Measurements from ENCODE around the gene ANKS1B.
A peak's percentile ranks its signal among the peaks of the same experiment; 100 is the strongest.
"Not testable (repeated sequence)": the region's sequence is repeated elsewhere in the genome, so short reads cannot be mapped to it uniquely, and the experiment has no call there.

Gene ANKS1B

DNA sequence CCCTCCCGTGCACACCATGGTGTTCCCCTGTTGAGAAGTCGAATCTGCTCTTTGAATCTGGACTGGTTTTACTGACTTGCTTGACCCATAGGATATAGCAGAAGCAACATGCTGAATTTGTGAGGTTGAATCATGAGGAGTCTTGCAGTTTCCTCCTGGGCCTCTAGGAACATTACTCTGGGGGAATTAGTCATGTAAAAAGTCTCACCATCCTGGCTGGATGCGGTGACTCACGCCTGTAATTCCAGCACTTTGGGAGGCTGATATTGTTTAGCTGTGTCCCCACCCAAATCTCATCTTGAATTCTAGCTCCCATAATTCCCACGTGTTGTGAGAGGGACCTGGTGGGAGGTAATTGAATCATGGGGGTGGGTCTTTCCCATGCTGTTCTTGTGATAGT is 1228.9 kb downstream of the ANKS1B start:
- H3K27me3 ChIP-seq (ENCODE audit: control insufficient read depth in 1 of 2, insufficient read depth in 2 of 2, low read length in 2 of 2); H3K9me3 ChIP-seq (ENCODE audit: control insufficient read depth in 2 of 2, low read length in 2 of 2); H3K4me3 ChIP-seq (ENCODE audit: low read length in 2 of 2); H3K9ac ChIP-seq (ENCODE audit: low read length in 2 of 2); H3K4me1 ChIP-seq (ENCODE audit: control insufficient read depth, insufficient read depth, low read length); H3K36me3 ChIP-seq (ENCODE audit: control insufficient read depth in 2 of 2, insufficient read depth in 2 of 2, low read length in 2 of 2); H3K27ac ChIP-seq (ENCODE audit: low read length): not testable (repeated sequence)

DNA sequence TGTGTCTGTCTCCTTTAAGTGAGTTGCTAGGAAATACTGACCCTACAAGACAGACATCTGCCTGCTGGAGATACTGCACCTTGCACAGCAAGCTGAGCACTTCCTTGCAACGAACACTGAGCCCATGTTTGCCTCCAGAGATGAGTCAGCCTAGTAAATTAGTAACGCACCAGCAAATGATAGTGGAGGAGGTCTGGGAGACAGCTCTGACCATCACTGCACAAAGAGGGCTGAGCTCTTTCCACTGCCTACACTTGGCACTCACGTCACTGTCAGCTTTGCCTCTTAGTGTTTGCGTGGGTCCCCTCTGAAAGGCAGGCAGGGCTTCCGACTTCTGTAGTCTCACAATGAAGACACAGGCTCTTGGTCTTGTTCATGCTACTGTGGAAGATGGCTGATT is 1230.6 kb downstream of the ANKS1B start:
- peaks cover 2% of the 10 kb centered on the region for H3K4me1 ChIP-seq (ENCODE audit: control insufficient read depth, insufficient read depth, low read length)
- H3K27ac ChIP-seq (ENCODE audit: low read length): no peak overlapping the region

DNA sequence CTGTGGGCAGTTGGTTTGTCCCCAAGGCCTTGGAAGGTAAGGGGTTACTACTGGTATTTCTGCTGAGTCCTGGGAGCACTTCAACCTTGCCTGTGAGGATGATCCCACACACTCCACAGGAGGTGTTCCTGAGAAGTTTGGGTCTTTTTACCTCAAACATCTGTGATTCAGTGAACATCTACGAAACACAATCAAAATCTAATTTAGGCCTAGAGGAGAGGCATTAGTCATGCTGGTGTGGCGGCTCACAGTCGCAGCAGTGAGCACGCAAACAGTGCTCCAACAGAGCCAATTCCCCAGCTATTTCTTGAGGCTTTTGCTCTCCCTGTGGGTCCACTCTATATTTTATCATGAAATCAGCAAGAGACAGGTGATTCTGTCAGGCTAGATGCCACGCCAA is 1232.0 kb downstream of the ANKS1B start:
- no peak overlapping the region for H3K4me3 ChIP-seq (ENCODE audit: low read length in 2 of 2)
- no peaks in the 10 kb centered on the region for H3K27me3 ChIP-seq (ENCODE audit: control insufficient read depth in 1 of 2, insufficient read depth in 2 of 2, low read length in 2 of 2)
- no peaks in the 10 kb centered on the region for H3K4me1 ChIP-seq (ENCODE audit: control insufficient read depth, insufficient read depth, low read length)
- peaks cover 3 to 4% of the 10 kb centered on the region in 2 donors for H3K36me3 ChIP-seq (ENCODE audit: control insufficient read depth in 2 of 2, insufficient read depth in 2 of 2, low read length in 2 of 2)
- no peak overlapping the region for H3K27ac ChIP-seq (ENCODE audit: low read length)
- H3K9ac ChIP-seq (ENCODE audit: low read length in 2 of 2): no peak overlapping the region
- H3K9me3 ChIP-seq (ENCODE audit: control insufficient read depth in 2 of 2, low read length in 2 of 2): no peaks in the 10 kb centered on the region

More for the DNA sequence above, 1230.6 kb downstream of the ANKS1B start:
- no peak overlapping the region for H3K4me3 ChIP-seq (ENCODE audit: low read length in 2 of 2)
- no peaks in the 10 kb centered on the region for H3K9me3 ChIP-seq (ENCODE audit: control insufficient read depth in 2 of 2, low read length in 2 of 2)
- peaks cover 3 to 4% of the 10 kb centered on the region in 2 donors for H3K36me3 ChIP-seq (ENCODE audit: control insufficient read depth in 2 of 2, insufficient read depth in 2 of 2, low read length in 2 of 2)
- H3K27me3 ChIP-seq (ENCODE audit: control insufficient read depth in 1 of 2, insufficient read depth in 2 of 2, low read length in 2 of 2): no peaks in the 10 kb centered on the region
- no peak overlapping the region for H3K9ac ChIP-seq (ENCODE audit: low read length in 2 of 2)

GRCh38 chr12:98751580-98752115 is 1233.1 kb downstream of the ANKS1B start:
- no peak overlapping the region for H3K27ac ChIP-seq (ENCODE audit: low read length)
- no peaks in the 10 kb centered on the region for H3K4me1 ChIP-seq (ENCODE audit: control insufficient read depth, insufficient read depth, low read length)
- no peak overlapping the region for H3K4me3 ChIP-seq (ENCODE audit: low read length in 2 of 2)
- H3K9ac ChIP-seq (ENCODE audit: low read length in 2 of 2): no peak overlapping the region
- no peaks in the 10 kb centered on the region for H3K27me3 ChIP-seq (ENCODE audit: control insufficient read depth in 1 of 2, insufficient read depth in 2 of 2, low read length in 2 of 2)
- H3K36me3 ChIP-seq (ENCODE audit: control insufficient read depth in 2 of 2, insufficient read depth in 2 of 2, low read length in 2 of 2): peaks cover 3 to 4% of the 10 kb centered on the region in 2 donors
- H3K9me3 ChIP-seq (ENCODE audit: control insufficient read depth in 2 of 2, low read length in 2 of 2): no peaks in the 10 kb centered on the region

DNA sequence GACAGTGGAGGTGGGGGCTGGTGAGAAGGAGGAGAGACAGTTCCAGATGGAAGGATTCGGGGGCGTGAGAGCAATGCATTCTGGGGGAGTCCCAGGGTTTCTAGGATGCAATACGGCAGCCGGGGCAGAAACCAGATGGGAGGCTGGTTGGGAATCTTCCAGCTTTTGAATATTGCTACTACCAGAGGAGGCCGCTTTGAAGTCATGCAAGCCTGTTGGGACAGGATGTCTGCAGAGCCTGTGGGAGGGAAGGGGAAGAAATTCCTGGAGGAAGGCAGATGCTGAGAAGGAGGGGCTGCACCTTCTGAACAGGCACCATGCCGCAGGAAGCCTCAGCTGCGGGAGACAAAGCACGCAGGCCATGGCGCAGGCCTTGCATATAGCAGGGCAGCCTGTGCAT is 1234.2 kb downstream of the ANKS1B start:
- Histone ChIP-seq H3K27ac (ENCODE audit: low read length) (no peak overlapping the region), H3K4me3 (ENCODE audit: low read length in 2 of 2) (no peak overlapping the region), H3K4me1 (ENCODE audit: control insufficient read depth, insufficient read depth, low read length) (peaks cover 7% of the 10 kb centered on the region), H3K27me3 (ENCODE audit: control insufficient read depth in 1 of 2, insufficient read depth in 2 of 2, low read length in 2 of 2) (no peaks in the 10 kb centered on the region), H3K36me3 (ENCODE audit: control insufficient read depth in 2 of 2, insufficient read depth in 2 of 2, low read length in 2 of 2) (peaks cover 3 to 4% of the 10 kb centered on the region in 2 donors), H3K9me3 (ENCODE audit: control insufficient read depth in 2 of 2, low read length in 2 of 2) (no peaks in the 10 kb centered on the region), H3K9ac (ENCODE audit: low read length in 2 of 2) (no peak overlapping the region)

- Histone ChIP-seq H3K27ac (ENCODE audit: low read length) (no peak overlapping the region), H3K9me3 (ENCODE audit: control insufficient read depth in 2 of 2, low read length in 2 of 2) (no peaks in the 10 kb centered on the region), H3K4me1 (ENCODE audit: control insufficient read depth, insufficient read depth, low read length) (peaks cover 7% of the 10 kb centered on the region), H3K27me3 (ENCODE audit: control insufficient read depth in 1 of 2, insufficient read depth in 2 of 2, low read length in 2 of 2) (no peaks in the 10 kb centered on the region), H3K4me3 (ENCODE audit: low read length in 2 of 2) (no peak overlapping the region), H3K36me3 (ENCODE audit: control insufficient read depth in 2 of 2, insufficient read depth in 2 of 2, low read length in 2 of 2) (no peaks in the 10 kb centered on the region), H3K9ac (ENCODE audit: low read length in 2 of 2) (no peak overlapping the region)
Measured at GRCh38 chr12:98748463-98748862, 1236.3 kb downstream of the ANKS1B start.

GRCh38 chr12:98745578-98746391 is 1239.0 kb downstream of the ANKS1B start:
- H3K9me3 ChIP-seq (ENCODE audit: control insufficient read depth in 2 of 2, low read length in 2 of 2): no peaks in the 10 kb centered on the region
- H3K36me3 ChIP-seq (ENCODE audit: control insufficient read depth in 2 of 2, insufficient read depth in 2 of 2, low read length in 2 of 2): no peaks in the 10 kb centered on the region
- peak overlapping the region; percentile 61 to 71 for H3K4me3 ChIP-seq (ENCODE audit: low read length in 2 of 2)
- no peaks in the 10 kb centered on the region for H3K27me3 ChIP-seq (ENCODE audit: control insufficient read depth in 1 of 2, insufficient read depth in 2 of 2, low read length in 2 of 2)
- H3K27ac ChIP-seq (ENCODE audit: low read length): no peak overlapping the region
- peak overlapping the region; percentile 29 to 47 for H3K9ac ChIP-seq (ENCODE audit: low read length in 2 of 2)
- peaks cover 7% of the 10 kb centered on the region for H3K4me1 ChIP-seq (ENCODE audit: control insufficient read depth, insufficient read depth, low read length)

DNA sequence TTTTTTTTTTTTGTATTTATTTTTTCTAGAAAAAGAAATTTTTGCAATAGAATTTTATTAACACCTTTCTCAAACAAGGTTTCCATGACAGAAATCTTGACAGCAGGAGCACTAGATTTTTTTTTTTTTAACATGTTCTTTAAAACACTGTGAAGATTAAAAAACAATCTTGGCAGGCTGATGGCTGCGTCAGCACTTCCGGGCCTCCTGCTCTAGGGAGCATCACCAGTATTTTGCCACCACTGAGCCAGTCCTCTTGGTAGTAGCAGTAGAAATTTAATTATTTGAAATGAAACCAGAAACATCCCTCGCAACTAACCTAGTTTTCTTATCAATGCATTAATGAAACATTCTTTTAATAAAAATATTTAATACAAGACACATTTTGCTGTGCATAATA is 1240.1 kb downstream of the ANKS1B start:
- H3K9ac ChIP-seq (ENCODE audit: low read length in 2 of 2): no peak overlapping the region
- H3K9me3 ChIP-seq (ENCODE audit: control insufficient read depth in 2 of 2, low read length in 2 of 2): no peaks in the 10 kb centered on the region
- no peaks in the 10 kb centered on the region for H3K27me3 ChIP-seq (ENCODE audit: control insufficient read depth in 1 of 2, insufficient read depth in 2 of 2, low read length in 2 of 2)
- H3K4me3 ChIP-seq (ENCODE audit: low read length in 2 of 2): no peak overlapping the region
- no peak overlapping the region for H3K27ac ChIP-seq (ENCODE audit: low read length)
- H3K4me1 ChIP-seq (ENCODE audit: control insufficient read depth, insufficient read depth, low read length): peaks cover 7% of the 10 kb centered on the region
- H3K36me3 ChIP-seq (ENCODE audit: control insufficient read depth in 2 of 2, insufficient read depth in 2 of 2, low read length in 2 of 2): no peaks in the 10 kb centered on the region

DNA sequence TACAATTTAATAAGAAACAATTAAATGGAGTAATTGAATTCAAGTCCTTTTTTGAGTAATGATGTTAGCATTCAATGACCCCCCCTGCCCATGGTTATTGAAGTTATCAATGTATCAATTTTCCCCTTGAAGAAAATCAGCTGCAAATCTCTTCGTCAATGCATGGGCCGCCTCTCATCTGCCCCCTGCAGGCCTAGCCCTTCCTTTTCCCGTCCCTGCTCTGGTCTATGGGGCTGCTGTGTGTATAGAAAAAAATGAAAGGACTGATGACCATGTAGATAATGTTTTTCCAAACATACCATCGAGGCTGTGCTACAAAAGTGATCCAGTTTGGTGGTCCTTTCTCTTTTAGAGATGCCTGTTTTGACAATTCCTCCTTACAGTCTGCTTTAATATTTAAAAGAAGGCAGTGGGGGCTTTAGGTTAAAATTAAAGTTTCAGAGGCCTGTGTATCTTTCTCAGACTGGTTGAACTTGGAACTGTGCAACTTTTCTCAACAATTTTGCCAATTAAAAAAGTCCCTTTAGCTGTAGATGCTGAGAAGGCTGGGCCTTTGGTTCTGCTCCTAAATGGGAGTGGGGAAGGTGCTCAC is 1241.3 kb downstream of the ANKS1B start:
- Histone ChIP-seq H3K36me3 (ENCODE audit: control insufficient read depth in 2 of 2, insufficient read depth in 2 of 2, low read length in 2 of 2) (no peaks in the 10 kb centered on the region), H3K9ac (ENCODE audit: low read length in 2 of 2) (no peak overlapping the region), H3K4me3 (ENCODE audit: low read length in 2 of 2) (no peak overlapping the region), H3K27ac (ENCODE audit: low read length) (no peak overlapping the region), H3K9me3 (ENCODE audit: control insufficient read depth in 2 of 2, low read length in 2 of 2) (no peaks in the 10 kb centered on the region), H3K4me1 (ENCODE audit: control insufficient read depth, insufficient read depth, low read length) (peaks cover 7% of the 10 kb centered on the region), H3K27me3 (ENCODE audit: control insufficient read depth in 1 of 2, insufficient read depth in 2 of 2, low read length in 2 of 2) (no peaks in the 10 kb centered on the region)

DNA sequence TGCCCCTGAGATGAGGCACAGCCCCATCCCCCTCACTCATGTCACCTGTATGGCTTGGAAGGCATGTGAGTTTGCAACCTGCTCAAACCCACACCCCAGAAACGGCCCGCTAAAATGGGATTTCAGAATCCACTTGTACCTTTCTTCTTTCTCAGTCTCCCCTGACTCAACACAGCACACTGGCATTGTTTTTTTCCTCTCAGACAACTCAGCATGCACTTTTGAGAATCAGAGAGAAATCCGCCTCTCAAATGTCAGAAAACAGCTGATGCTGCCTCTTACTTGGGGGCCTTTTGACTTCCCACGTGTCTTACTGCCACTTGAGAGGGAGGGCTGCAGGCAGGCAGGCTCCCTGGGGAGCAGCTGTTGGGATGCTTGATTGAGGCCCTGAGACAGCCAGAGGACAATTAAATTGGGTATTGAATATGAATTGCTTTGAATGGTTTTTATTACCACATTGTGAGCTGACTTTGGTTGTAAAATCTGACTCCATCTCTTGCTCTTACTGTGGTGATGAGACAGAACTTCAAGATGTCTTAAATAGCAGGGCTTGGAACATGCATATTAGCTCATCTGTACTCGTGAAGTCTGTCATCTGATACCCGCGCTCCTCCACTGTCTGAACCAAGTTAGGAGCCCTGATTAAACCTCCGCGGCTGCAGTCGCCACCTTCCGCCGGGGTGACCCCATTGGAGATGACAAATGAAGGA is 1243.0 kb downstream of the ANKS1B start:
- H3K4me1 ChIP-seq (ENCODE audit: control insufficient read depth, insufficient read depth, low read length): peaks cover 13% of the 10 kb centered on the region
- H3K27me3 ChIP-seq (ENCODE audit: control insufficient read depth in 1 of 2, insufficient read depth in 2 of 2, low read length in 2 of 2): no peaks in the 10 kb centered on the region
- no peak overlapping the region for H3K27ac ChIP-seq (ENCODE audit: low read length)
- no peak overlapping the region for H3K9ac ChIP-seq (ENCODE audit: low read length in 2 of 2)
- no peaks in the 10 kb centered on the region for H3K36me3 ChIP-seq (ENCODE audit: control insufficient read depth in 2 of 2, insufficient read depth in 2 of 2, low read length in 2 of 2)
- H3K9me3 ChIP-seq (ENCODE audit: control insufficient read depth in 2 of 2, low read length in 2 of 2): no peaks in the 10 kb centered on the region
- H3K4me3 ChIP-seq (ENCODE audit: low read length in 2 of 2): no peak overlapping the region

All from stomach smooth muscle (tissue), 2 donors.